ENCODE results near the gene TCF15.
"Not testable (repeated sequence)": the region's sequence is repeated elsewhere in the genome, so short reads cannot be mapped to it uniquely, and the experiment has no call there.

TCF15 gene

GRCh38 chr20:642013-642397, 31.9 kb upstream of the TCF15 start:
- not testable (repeated sequence) for DNase-seq (ENCODE audit: low spot score)

- no peak for DNase-seq (ENCODE audit: low spot score)
Measured at GRCh38 chr20:641516-641875, 31.4 kb upstream of the TCF15 start.

- no peak for DNase-seq (ENCODE audit: low spot score)
Measured at GRCh38 chr20:640674-641515, 30.8 kb upstream of the TCF15 start.

- DNase-seq (ENCODE audit: low spot score) = no peak
Measured at GRCh38 chr20:638579-638978, 28.5 kb upstream of the TCF15 start.

- DNase-seq (ENCODE audit: low spot score) = no peak
Measured at GRCh38 chr20:637559-637958, 27.4 kb upstream of the TCF15 start.

GRCh38 chr20:635893-636338, 25.8 kb upstream of the TCF15 start:
- no peak for DNase-seq (ENCODE audit: low spot score)

DNA sequence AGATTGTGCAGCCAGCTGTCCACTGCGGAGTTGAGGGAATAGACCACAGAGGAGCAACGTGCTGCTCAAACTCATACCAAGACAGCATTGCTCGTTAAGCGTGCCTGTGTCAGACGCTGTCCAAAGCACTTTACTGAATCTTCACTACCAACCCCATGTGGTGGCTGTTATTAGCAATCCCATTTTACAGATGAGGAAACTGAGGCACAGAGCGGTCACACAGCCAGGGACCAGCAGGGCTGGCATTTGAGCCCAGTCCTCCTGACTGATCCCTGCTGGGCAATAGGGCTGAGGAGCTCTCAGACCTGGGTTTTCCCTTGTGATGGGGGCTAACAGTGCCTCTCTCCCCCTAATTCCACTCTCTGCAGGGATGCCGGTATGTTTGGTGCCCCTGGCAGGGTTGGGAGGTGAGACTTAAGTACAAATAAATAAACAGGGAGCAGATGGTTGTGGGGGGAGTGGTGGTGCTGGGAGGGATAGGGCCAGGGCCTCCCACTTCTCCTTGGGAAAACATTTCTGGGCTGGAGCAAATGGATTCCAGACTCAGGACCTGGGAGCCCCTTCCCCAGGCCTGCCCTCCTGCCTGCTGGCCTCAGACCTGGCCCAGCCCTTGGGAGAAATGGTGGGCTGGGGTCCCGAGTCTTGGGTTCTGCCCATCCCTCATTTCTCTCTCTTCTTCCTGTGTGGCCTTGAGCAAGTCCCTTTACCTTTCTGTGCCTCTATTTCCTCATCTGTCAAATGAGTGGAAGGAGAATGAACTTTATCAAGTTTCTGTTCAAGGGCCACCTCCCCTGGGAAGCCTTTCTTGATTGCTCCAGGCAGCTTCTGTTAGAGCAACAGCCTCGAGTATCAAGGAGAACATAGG, 25.2 kb upstream of the TCF15 start:
- no peak for DNase-seq (ENCODE audit: low spot score)

GRCh38 chr20:634148-634925, 24.2 kb upstream of the TCF15 start:
- no peak for DNase-seq (ENCODE audit: low spot score)

DNA sequence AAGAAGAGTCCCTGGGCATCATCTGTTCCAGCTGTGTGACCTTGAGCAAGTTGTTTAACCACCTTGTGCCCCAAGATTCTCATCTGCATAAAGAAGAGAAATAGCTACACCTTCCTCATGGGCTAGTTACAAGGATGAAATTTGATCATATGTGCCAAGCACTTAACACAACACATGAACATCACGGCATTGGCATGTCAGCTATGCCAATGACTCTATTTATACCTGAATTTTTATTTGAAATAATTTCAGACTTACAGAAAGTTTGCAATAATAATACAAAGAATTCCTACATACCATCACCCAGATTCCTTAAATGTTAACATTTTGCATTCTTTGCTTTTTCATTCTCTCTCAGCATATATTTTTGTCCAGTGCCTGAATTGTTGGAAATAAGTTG, 21.0 kb upstream of the TCF15 start:
- no peak for DNase-seq (ENCODE audit: low spot score)

- DNase-seq (ENCODE audit: low spot score) = no peak
Measured at GRCh38 chr20:626579-626978, 16.5 kb upstream of the TCF15 start.

DNA sequence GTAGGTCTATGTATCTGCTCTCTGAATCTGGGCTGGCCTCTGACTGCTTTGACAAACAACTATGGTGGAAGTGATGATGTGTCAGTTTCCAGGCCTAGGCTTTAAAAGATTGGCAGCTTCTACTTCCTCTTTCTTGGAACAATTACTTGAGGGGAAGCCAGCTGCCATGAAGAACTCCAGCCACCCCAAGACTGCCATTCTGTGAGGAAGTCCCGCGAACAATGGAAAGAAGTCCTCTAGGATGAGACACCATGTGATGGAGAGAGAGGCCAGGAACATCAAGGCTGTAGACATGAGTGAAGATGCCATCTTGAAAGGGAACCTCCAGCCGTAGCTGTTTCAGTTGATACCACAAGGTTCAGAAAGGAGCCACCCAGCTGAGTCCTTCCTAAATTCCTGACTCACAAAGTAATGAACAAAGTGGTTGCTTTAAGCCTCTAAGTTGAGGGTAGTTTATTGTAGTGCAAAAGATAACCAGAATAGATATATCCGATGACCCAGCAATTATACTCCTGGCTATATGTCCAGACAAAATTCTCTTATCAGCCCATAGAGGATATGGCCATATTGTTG, 15.3 kb upstream of the TCF15 start:
- no peak for DNase-seq (ENCODE audit: low spot score)

DNA sequence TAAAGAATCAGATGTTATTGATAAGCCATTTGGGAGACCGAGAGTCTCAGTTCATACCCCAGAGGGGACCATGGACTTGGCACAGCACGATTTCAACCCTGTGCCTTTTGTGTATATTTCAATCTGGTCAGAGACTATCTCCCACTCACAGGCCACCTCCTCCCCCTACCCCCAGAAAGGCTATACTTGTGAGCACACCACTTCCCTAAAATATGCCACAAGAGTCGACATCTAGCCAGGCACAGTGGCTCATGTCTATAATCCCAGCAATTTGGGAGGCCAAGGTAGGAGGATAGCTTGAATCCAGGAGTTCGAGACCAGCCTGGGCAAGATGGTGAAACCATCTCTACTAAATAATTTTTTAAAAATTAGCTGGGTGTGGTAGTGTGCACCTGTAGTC, 13.6 kb upstream of the TCF15 start:
- DNase-seq (ENCODE audit: low spot score) = no peak

DNA sequence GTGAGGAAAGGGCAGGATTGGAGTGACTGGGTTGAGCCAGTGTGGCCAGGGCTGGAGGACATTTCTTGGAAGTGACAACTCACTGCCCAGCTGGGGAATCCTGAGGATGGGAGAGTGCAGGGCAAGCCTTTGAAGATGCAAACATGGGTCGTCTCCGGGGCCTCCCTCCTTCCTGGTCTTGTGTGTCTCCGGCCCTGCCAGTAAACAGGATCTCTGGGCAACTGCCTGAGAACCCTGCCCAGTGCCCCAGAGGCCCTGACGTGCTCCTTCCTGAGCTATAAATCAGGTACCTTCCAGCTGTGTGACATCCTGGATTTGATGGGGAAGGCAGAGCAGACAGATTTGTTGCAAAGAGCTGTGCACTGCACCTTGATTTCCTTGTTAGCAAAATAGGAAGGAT, 12.9 kb upstream of the TCF15 start:
- DNase-seq (ENCODE audit: low spot score) = no peak

GRCh38 chr20:622161-622560, 12.1 kb upstream of the TCF15 start:
- no peak for DNase-seq (ENCODE audit: low spot score)

GRCh38 chr20:621125-621756, 11.1 kb upstream of the TCF15 start:
- DNase-seq (ENCODE audit: low spot score) = no peak

GRCh38 chr20:620246-620645, 10.1 kb upstream of the TCF15 start:
- DNase-seq (ENCODE audit: low spot score) = no peak

DNA sequence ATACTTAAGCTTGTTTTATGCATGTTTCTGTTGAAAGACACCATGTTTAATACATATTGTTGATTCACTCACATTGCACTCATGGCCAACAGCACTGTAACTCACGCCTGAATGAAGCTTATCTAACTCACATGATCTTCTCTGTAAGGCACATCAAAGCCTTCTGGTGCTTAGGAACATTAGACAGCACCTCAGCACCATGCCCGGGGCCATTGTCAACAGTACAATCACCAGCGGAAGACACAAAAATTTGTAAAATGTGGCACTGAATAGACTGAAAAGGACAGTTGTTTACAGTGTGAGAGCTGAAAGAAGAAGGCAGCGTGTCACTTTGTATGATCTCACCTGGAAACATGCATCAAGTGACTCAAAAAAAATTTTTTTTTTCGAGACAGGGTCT, 8.9 kb upstream of the TCF15 start:
- no peak for DNase-seq (ENCODE audit: low spot score)

DNA sequence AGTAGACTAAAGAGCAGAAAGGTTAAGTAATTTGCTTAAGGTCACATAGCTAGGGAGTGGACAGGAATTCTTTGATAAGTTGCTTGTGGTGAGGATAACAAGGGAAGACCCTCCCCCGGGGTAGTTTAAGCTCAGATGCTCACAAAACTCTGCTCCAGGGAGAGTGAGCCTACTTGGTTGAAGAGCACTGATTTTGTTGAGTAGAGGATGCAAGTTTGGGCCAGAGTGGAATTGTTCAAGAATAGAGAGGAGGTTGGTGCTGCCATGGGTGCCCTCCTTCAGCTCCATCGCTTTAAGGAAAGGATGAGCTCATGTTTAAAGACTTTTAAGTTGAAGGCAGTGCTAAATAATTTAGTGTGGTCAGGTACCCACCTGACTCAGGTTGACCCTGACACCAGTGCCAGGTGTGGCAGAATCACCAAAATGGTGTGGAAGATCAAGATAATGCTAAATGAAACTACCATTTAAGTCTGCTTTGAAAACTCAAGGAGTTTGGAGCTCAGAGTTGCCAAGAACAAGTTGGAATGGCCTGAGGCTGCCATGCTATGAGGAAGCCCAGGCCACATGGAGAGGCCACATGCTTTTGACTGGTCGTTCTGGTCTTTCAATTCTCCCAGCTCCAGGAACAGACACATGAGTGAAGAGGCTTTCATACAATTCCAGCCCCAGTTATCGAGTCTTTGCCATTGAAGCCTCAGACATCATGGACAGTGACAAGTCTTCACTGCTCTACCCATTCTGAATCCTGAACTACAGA, 8.0 kb upstream of the TCF15 start:
- no peak for DNase-seq (ENCODE audit: low spot score)

GRCh38 chr20:615514-615913, 5.4 kb upstream of the TCF15 start:
- no peak for DNase-seq (ENCODE audit: low spot score)

DNA sequence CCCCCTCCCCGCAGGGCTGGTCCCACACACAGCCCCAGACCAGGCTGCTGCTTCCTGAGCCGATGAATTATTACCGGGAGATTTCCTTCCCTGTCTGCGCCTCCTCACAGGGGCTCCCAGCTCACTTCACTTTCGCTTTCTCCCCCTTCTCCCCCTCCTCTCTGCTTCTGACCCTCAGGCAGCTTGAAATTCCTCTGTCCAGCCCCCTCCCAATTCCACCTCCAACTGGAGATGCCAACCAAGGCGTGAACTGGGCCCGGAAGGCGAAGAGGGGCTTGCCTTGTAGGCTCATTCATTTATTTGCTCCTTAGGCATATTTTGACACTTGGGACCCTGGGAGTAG, 1.7 kb upstream of the TCF15 start:
- no peak for DNase-seq (ENCODE audit: low spot score)

Measured in ecto neural progenitor cell (in vitro differentiated cells).